Loucy (cell line): ENCODE data around the gene NAV2.

ENCODE experiments used
- H2AFZ ChIP-seq: fragments of 200-600 bp; sonication (generic); 2 replicates; pipeline ENCODE4 v1.6.0; 2016; ENCODE audit warnings: antibody characterized with exemption, mild to moderate bottlenecking, low read length, moderate library complexity
- H3F3A ChIP-seq: fragments of 200-600 bp; 2 replicates; pipeline ENCODE4 v1.6.0; 2016; ENCODE audit warnings: antibody characterized with exemption, low read depth, mild to moderate bottlenecking
- H3K27me3 ChIP-seq: fragments of 200-600 bp; sonication (generic); 2 replicates; pipeline ENCODE4 v1.6.1; 2014; ENCODE audit warnings: low read length, mild to moderate bottlenecking; ENCODE audit not compliant: insufficient read depth, poor library complexity, severe bottlenecking
- H3K36me3 ChIP-seq: fragments of 200-600 bp; sonication (generic); 2 replicates; pipeline ENCODE4 v1.6.1; 2016; ENCODE audit warnings: low read length; ENCODE audit not compliant: insufficient read depth
- H3K4me1 ChIP-seq: fragments of 200-600 bp; sonication (generic); 2 replicates; pipeline ENCODE4 v1.5.1; 2014; ENCODE audit warnings: low read length, mild to moderate bottlenecking; ENCODE audit not compliant: insufficient read depth, poor library complexity, severe bottlenecking
- H3K4me2 ChIP-seq: fragments of 200-600 bp; sonication (generic); 2 replicates; pipeline ENCODE4 v1.6.0; 2014; ENCODE audit warnings: antibody characterized with exemption, low read length, low read depth, mild to moderate bottlenecking; ENCODE audit not compliant: poor library complexity, severe bottlenecking
- H3K4me3 ChIP-seq: fragments of 200-600 bp; sonication (generic); 2 replicates; pipeline ENCODE4 v1.5.1; 2014; ENCODE audit warnings: low read length, mild to moderate bottlenecking, mixed read lengths; ENCODE audit not compliant: poor library complexity, severe bottlenecking
- H3K79me2 ChIP-seq: fragments of 200-600 bp; sonication (generic); 2 replicates; pipeline ENCODE4 v1.6.1; 2014; ENCODE audit warnings: low read length; ENCODE audit not compliant: insufficient read depth
- H3K9ac ChIP-seq: fragments of 200-600 bp; sonication (generic); 2 replicates; pipeline ENCODE4 v1.6.0; 2014; ENCODE audit warnings: mild to moderate bottlenecking, low read depth, low read length, moderate library complexity; ENCODE audit not compliant: poor library complexity, severe bottlenecking
- H3K9me2 ChIP-seq: fragments of 200-600 bp; sonication (generic); replicated peaks from 2 replicates; pipeline ENCODE4 v1.6.1; 2016; ENCODE audit warnings: low read depth, low read length, mixed read lengths
- H3K9me3 ChIP-seq: fragments of 200-600 bp; sonication (generic); 2 replicates; pipeline ENCODE4 v1.6.1; 2014; ENCODE audit warnings: mild to moderate bottlenecking, antibody characterized with exemption, low read length, low read depth; ENCODE audit not compliant: insufficient read depth
- H4K20me1 ChIP-seq: fragments of 200-600 bp; sonication (generic); 2 replicates; pipeline ENCODE4 v1.6.0; 2014; ENCODE audit warnings: antibody characterized with exemption, low read length, mild to moderate bottlenecking; ENCODE audit not compliant: insufficient read depth, poor library complexity, severe bottlenecking
- EZH2phosphoT487 ChIP-seq: fragments of 200-600 bp; IDR thresholded peaks from 2 replicates; pipeline ENCODE4 v1.6.1; 2018; ENCODE audit warnings: antibody characterized with exemption, mild to moderate bottlenecking, moderate library complexity, borderline replicate concordance
- TF ChIP-seq, protein P1 (sequence below): fragments of 200-600 bp; sonication (generic); conservative IDR thresholded peaks from 2 replicates; pipeline ENCODE4 v1.5.1; 2014; ENCODE audit warnings: mild to moderate bottlenecking, antibody characterized with exemption, low read length

The NAV2 gene

GRCh38 chr11:20117291-20117690 is 404.7 kb downstream of the NAV2 start:
- H3F3A ChIP-seq, result no peaks in the 10 kb centered on the region
- no peak overlapping the region for H3K4me2 ChIP-seq
- H3K9me2 ChIP-seq, result no peaks in the 10 kb centered on the region
- no peaks in the 10 kb centered on the region for H3K4me1 ChIP-seq
- no peaks in the 10 kb centered on the region for H4K20me1 ChIP-seq
- TF ChIP-seq EZH2phosphoT487, result no peak
- TF ChIP-seq, protein P1, sequence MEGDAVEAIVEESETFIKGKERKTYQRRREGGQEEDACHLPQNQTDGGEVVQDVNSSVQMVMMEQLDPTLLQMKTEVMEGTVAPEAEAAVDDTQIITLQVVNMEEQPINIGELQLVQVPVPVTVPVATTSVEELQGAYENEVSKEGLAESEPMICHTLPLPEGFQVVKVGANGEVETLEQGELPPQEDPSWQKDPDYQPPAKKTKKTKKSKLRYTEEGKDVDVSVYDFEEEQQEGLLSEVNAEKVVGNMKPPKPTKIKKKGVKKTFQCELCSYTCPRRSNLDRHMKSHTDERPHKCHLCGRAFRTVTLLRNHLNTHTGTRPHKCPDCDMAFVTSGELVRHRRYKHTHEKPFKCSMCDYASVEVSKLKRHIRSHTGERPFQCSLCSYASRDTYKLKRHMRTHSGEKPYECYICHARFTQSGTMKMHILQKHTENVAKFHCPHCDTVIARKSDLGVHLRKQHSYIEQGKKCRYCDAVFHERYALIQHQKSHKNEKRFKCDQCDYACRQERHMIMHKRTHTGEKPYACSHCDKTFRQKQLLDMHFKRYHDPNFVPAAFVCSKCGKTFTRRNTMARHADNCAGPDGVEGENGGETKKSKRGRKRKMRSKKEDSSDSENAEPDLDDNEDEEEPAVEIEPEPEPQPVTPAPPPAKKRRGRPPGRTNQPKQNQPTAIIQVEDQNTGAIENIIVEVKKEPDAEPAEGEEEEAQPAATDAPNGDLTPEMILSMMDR, result no peak
- H3K4me3 ChIP-seq, result no peak overlapping the region
- no peak overlapping the region for H3K9ac ChIP-seq
- no peaks in the 10 kb centered on the region for H3K36me3 ChIP-seq
- H3K79me2 ChIP-seq, result no peaks in the 10 kb centered on the region
- no peaks in the 10 kb centered on the region for H3K27me3 ChIP-seq
- no peaks in the 10 kb centered on the region for H3K9me3 ChIP-seq
- no peak overlapping the region for H2AFZ ChIP-seq

GRCh38 chr11:20118209-20118608 is 405.6 kb downstream of the NAV2 start:
- H3K4me3 ChIP-seq, result no peak overlapping the region

GRCh38 chr11:20119315-20119714 is 406.7 kb downstream of the NAV2 start:
- Histone ChIP-seq H3K4me2 (no peak overlapping the region), H3K4me1 (no peaks in the 10 kb centered on the region), H3K9ac (no peak overlapping the region), H3K4me3 (no peak overlapping the region), H3K79me2 (no peaks in the 10 kb centered on the region), H3K27me3 (no peaks in the 10 kb centered on the region), H3K9me2 (no peaks in the 10 kb centered on the region), H3K36me3 (no peaks in the 10 kb centered on the region), H4K20me1 (no peaks in the 10 kb centered on the region), H3F3A (no peaks in the 10 kb centered on the region), H3K9me3 (no peaks in the 10 kb centered on the region), H2AFZ (no peak overlapping the region)
- TF ChIP-seq EZH2phosphoT487, result no peak
- TF ChIP-seq, protein P1, result no peak

More at GRCh38 chr11:20118209-20118608, 405.6 kb downstream of the NAV2 start:
- Histone ChIP-seq H2AFZ (no peak overlapping the region), H3K9me3 (no peaks in the 10 kb centered on the region), H3K9ac (no peak overlapping the region), H3K4me2 (no peak overlapping the region), H4K20me1 (no peaks in the 10 kb centered on the region), H3F3A (no peaks in the 10 kb centered on the region), H3K79me2 (no peaks in the 10 kb centered on the region), H3K36me3 (no peaks in the 10 kb centered on the region), H3K9me2 (no peaks in the 10 kb centered on the region), H3K27me3 (no peaks in the 10 kb centered on the region), H3K4me1 (no peaks in the 10 kb centered on the region)
- no peak for TF ChIP-seq EZH2phosphoT487
- TF ChIP-seq, protein P1, result no peak
